PC-9 (cell line): ENCODE results near the gene PEX11G. TPM values are rescaled to one million over a fixed set of nuclear protein-coding genes. Genes with fewer than 3 reads are reported as not detected.

Experiments used
- BruUV-seq: library from RNA; stranded (reverse); fragments of 400-500 nt; replicated peaks from 2 replicates; lab custom pipeline; 2021; lab: Mats Ljungman, UMichigan
- CTCF ChIA-PET: fragments of 300-600 bp; sonication (Branson Sonifier 250); formaldehyde crosslinking; loops from one replicate; lab custom pipeline; 2022; ENCODE audit warnings: antibody characterized with exemption; lab: Charles Lee
- POLR2A ChIA-PET: fragments of 300-600 bp; sonication (Branson Sonifier 250); formaldehyde crosslinking; loops from one replicate; lab custom pipeline; 2022; ENCODE audit warnings: antibody characterized with exemption; ENCODE audit not compliant: unreplicated experiment; lab: Charles Lee
- DNase-seq, 2 experiments: peaks; one replicate each; pipeline versions ENCODE4 v3.0.0 to v3.0.0-alpha.2; 2015 to 2022; ENCODE audit warnings: mixed read lengths in 1 of 2
- H2AFZ ChIP-seq: fragments of 200-600 bp; sonication (generic); 2 replicates; pipeline ENCODE4 v1.8.1; 2017; ENCODE audit warnings: antibody characterized with exemption
- H3F3A ChIP-seq: fragments of 200-600 bp; sonication (generic); 2 replicates; pipeline ENCODE4 v1.8.1; 2017; ENCODE audit warnings: antibody characterized with exemption, mild to moderate bottlenecking, low read depth; ENCODE audit not compliant: insufficient read depth
- H3K27ac ChIP-seq: fragments of 200-600 bp; sonication (generic); 2 replicates; pipeline ENCODE4 v1.6.1; 2016; ENCODE audit warnings: mixed run types
- H3K27me3 ChIP-seq: fragments of 200-600 bp; sonication (generic); 2 replicates; pipeline ENCODE4 v1.6.1; 2016; ENCODE audit warnings: low read depth, mixed run types; ENCODE audit not compliant: insufficient read depth
- H3K36me3 ChIP-seq: fragments of 200-600 bp; sonication (generic); 2 replicates; pipeline ENCODE4 v1.6.1; 2016; ENCODE audit warnings: low read depth, mixed run types
- H3K4me1 ChIP-seq: fragments of 200-600 bp; sonication (generic); replicated peaks from 2 replicates; pipeline ENCODE4 v1.6.1; 2016; ENCODE audit warnings: mixed run types; ENCODE audit not compliant: insufficient read depth
- H3K4me2 ChIP-seq: fragments of 200-600 bp; sonication (generic); 2 replicates; pipeline ENCODE4 v1.6.1; 2017; ENCODE audit warnings: mixed run types
- H3K4me3 ChIP-seq: fragments of 200-600 bp; sonication (generic); 2 replicates; pipeline ENCODE4 v1.6.1; 2016; ENCODE audit warnings: mixed run types
- H3K79me2 ChIP-seq: fragments of 200-600 bp; sonication (generic); 2 replicates; pipeline ENCODE4 v1.6.1; 2017; ENCODE audit warnings: low read depth, mixed run types
- H3K9me2 ChIP-seq: fragments of 200-600 bp; sonication (generic); 2 replicates; pipeline ENCODE4 v1.8.1; 2017; ENCODE audit warnings: mild to moderate bottlenecking; ENCODE audit not compliant: insufficient read depth
- H3K9me3 ChIP-seq: fragments of 200-600 bp; sonication (generic); 2 replicates; pipeline ENCODE4 v1.8.1; 2016; ENCODE audit warnings: low read depth; ENCODE audit not compliant: insufficient read depth
- H4K20me1 ChIP-seq: fragments of 200-600 bp; sonication (generic); 2 replicates; pipeline ENCODE4 v1.8.1; 2017; ENCODE audit not compliant: insufficient read depth
- CTCF ChIP-seq: fragments of 200-600 bp; sonication (generic); conservative IDR thresholded peaks from 2 replicates; pipeline ENCODE4 v1.6.1; 2017; ENCODE audit warnings: mixed run types, antibody characterized with exemption, mild to moderate bottlenecking, moderate library complexity
- EZH2 ChIP-seq: fragments of 200-600 bp; sonication (generic); IDR thresholded peaks from 2 replicates; pipeline ENCODE4 v1.8.0; 2017; ENCODE audit warnings: antibody characterized with exemption, low read depth
- intact Hi-C: fragments of 100-400 bp; cut with micrococcal nuclease; formaldehyde crosslinking; loops from one replicate; pipeline ENCODE4 v1.10.0; 2022; ENCODE audit not compliant: unreplicated experiment
- total RNA-seq: library from RNA; stranded (reverse); gene quantifications from 2 replicates; pipeline ENCODE4 v1.2.3, GENCODE V29; 2021

PEX11G gene
- total RNA-seq, 1 experiment from 2014 or later = 10.5 TPM

GRCh38 chr19:7521551-7522071, 32.8 kb upstream of the PEX11G start:
- ChIA-PET CTCF (no interaction called here), POLR2A (no interaction called here)
- Histone ChIP-seq H3K27me3 (no peaks in the 10 kb centered on the region), H2AFZ (peak overlapping the region; percentile 39; the same call in 1 of the 2 replicates), H3K9me2 (no peaks in the 10 kb centered on the region), H3K4me1 (peaks cover 21% of the 10 kb centered on the region), H3F3A (peaks cover 40% of the 10 kb centered on the region), H3K27ac (no peak overlapping the region), H4K20me1 (no peaks in the 10 kb centered on the region), H3K4me2 (peak overlapping the region; percentile 99), H3K4me3 (peak overlapping the region; percentile 89; the same call in 1 of the 2 replicates), H3K9me3 (no peaks in the 10 kb centered on the region), H3K79me2 (peaks cover 13% of the 10 kb centered on the region; the same call in 1 of the 2 replicates), H3K36me3 (no peaks in the 10 kb centered on the region)
- TF ChIP-seq EZH2 = no peak
- no peak for TF ChIP-seq CTCF
- DNase-seq = no peak
- BruUV-seq = no TSS peak
- intact Hi-C loops = loop anchor here (1.0 kb wide), 1 partner anchor 13 kb away; no protein-coding TSS in a partner anchor

DNA sequence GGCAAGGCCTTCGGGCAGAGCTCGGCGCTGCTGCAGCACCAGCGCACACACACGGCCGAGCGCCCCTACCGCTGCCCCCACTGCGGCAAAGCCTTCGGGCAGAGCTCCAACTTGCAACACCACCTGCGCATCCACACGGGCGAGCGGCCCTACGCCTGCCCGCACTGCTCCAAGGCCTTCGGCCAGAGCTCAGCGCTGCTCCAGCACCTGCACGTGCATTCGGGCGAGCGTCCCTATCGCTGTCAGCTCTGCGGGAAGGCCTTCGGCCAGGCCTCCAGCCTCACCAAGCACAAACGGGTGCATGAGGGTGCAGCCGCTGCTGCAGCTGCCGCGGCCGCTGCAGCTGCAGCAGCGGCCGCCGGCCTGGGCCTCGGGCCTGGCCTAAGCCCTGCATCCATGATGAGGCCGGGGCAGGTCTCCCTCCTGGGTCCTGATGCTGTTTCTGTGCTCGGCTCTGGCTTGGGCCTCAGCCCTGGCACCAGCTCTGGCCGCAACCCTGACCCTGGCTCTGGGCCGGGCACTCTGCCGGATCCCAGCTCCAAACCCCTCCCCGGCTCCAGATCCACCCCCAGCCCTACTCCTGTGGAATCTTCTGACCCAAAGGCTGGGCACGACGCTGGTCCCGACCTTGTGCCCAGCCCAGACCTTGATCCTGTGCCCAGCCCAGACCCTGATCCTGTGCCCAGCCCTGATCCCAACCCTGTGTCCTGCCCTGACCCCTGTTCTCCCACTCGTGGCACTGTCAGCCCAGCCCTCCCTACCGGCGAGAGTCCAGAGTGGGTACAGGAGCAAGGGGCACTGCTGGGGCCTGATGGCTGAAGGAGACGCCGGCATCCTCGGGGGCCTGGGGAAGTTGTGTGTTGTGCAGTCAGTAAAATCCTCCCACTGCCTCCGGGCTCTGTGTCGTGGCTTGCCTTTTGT, 31.6 kb upstream of the PEX11G start:
- H3K36me3 ChIP-seq = no peaks in the 10 kb centered on the region
- no peaks in the 10 kb centered on the region for H4K20me1 ChIP-seq
- POLR2A ChIA-PET = interaction anchor here (0.6 kb wide), 2 partner anchors 95 to 659 kb away, joined by 3 to 4 read pairs; no protein-coding TSS in a partner anchor
- H3K9me2 ChIP-seq = no peaks in the 10 kb centered on the region
- no peak for TF ChIP-seq CTCF
- TF ChIP-seq EZH2 = no peak
- peaks cover 16% of the 10 kb centered on the region; the same call in 1 of the 2 replicates for H3K79me2 ChIP-seq
- no peak overlapping the region for H3K4me3 ChIP-seq
- H3K4me2 ChIP-seq = no peak overlapping the region
- H3K4me1 ChIP-seq = peaks cover 24% of the 10 kb centered on the region
- DNase-seq = no peak
- H2AFZ ChIP-seq = no peak overlapping the region
- intact Hi-C loops = no loop called here
- H3K27me3 ChIP-seq = no peaks in the 10 kb centered on the region
- CTCF ChIA-PET = no interaction called here
- no peaks in the 10 kb centered on the region for H3K9me3 ChIP-seq
- no peak overlapping the region for H3K27ac ChIP-seq
- peaks cover 42% of the 10 kb centered on the region for H3F3A ChIP-seq
- no TSS peak for BruUV-seq

GRCh38 chr19:7519361-7520130, 30.7 kb upstream of the PEX11G start:
- no peak overlapping the region for H3K4me3 ChIP-seq
- H3F3A ChIP-seq = peaks cover 42% of the 10 kb centered on the region
- no peak overlapping the region for H3K27ac ChIP-seq
- H3K27me3 ChIP-seq = no peaks in the 10 kb centered on the region
- H3K4me1 ChIP-seq = peaks cover 25% of the 10 kb centered on the region
- POLR2A ChIA-PET = interaction anchor here (0.6 kb wide), 1 partner anchor 660 kb away, joined by 4 read pairs; no protein-coding TSS in a partner anchor
- intact Hi-C loops = no loop called here
- no peaks in the 10 kb centered on the region for H3K36me3 ChIP-seq
- no peaks in the 10 kb centered on the region for H3K9me2 ChIP-seq
- no peaks in the 10 kb centered on the region for H4K20me1 ChIP-seq
- H3K9me3 ChIP-seq = no peaks in the 10 kb centered on the region
- no peak overlapping the region for H2AFZ ChIP-seq
- no TSS peak for BruUV-seq
- H3K79me2 ChIP-seq = peaks cover 16% of the 10 kb centered on the region; the same call in 1 of the 2 replicates
- no peak overlapping the region for H3K4me2 ChIP-seq
- TF ChIP-seq CTCF (no peak), EZH2 (no peak)
- DNase-seq = no peak
- CTCF ChIA-PET = no interaction called here
